OCI-LY1 (cell line): ENCODE data around the gene GLIPR1L2.

Experiments used
- EZH2 ChIP-seq: fragments of 200-600 bp; sonication (generic), shearing (Covaris generic); IDR thresholded peaks from 2 replicates; pipeline ENCODE4 v1.8.0; 2017; ENCODE audit warnings: borderline replicate concordance, mixed run types, mild to moderate bottlenecking, antibody characterized with exemption, low read length, moderate library complexity, mixed read lengths
- TF ChIP-seq, protein P1 (sequence below): fragments of 200-600 bp; sonication (generic), shearing (Covaris generic); IDR thresholded peaks from 2 replicates; pipeline ENCODE4 v1.5.1; 2017; ENCODE audit warnings: mild to moderate bottlenecking, antibody characterized with exemption, low read length, moderate library complexity, mixed read lengths

GRCh38 chr12:75414671-75415070, 23.8 kb downstream of the GLIPR1L2 start:
- TF ChIP-seq, protein P1, sequence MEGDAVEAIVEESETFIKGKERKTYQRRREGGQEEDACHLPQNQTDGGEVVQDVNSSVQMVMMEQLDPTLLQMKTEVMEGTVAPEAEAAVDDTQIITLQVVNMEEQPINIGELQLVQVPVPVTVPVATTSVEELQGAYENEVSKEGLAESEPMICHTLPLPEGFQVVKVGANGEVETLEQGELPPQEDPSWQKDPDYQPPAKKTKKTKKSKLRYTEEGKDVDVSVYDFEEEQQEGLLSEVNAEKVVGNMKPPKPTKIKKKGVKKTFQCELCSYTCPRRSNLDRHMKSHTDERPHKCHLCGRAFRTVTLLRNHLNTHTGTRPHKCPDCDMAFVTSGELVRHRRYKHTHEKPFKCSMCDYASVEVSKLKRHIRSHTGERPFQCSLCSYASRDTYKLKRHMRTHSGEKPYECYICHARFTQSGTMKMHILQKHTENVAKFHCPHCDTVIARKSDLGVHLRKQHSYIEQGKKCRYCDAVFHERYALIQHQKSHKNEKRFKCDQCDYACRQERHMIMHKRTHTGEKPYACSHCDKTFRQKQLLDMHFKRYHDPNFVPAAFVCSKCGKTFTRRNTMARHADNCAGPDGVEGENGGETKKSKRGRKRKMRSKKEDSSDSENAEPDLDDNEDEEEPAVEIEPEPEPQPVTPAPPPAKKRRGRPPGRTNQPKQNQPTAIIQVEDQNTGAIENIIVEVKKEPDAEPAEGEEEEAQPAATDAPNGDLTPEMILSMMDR, result no peak
- TF ChIP-seq EZH2, result no peak
